Measurements from ENCODE around the gene THAP4. TPM values are rescaled to one million over a fixed set of nuclear protein-coding genes. Genes with fewer than 3 reads are reported as not detected.

THAP4 gene
- total and polyA plus RNA-seq, 2 of the 13 experiments (the other 11 are each of a cell fraction or from before 2014, with no cell fraction given): 59.7 to 75.7 TPM

GRCh38 chr2:241534701-241535375, 102.1 kb downstream of the THAP4 start (continued):
- TF ChIP-seq FOXP1 (IDR thresholded peaks at IDR 0.05): no peak
- no peak for TF ChIP-seq FOXP1 (CRISPR knock-in tag; IDR thresholded peaks at IDR 0.05)
- TF ChIP-seq TARDBP (CRISPR knock-in tag; IDR thresholded peaks at IDR 0.05): peak; percentile 63; the same call in 1 of the 2 replicates
- TF ChIP-seq DNMT1 (CRISPR knock-in tag; IDR thresholded peaks at IDR 0.05): no peak
- no peak for TF ChIP-seq ZNF282 (IDR thresholded peaks at IDR 0.05; ENCODE audit: partially characterized antibody)
- no peak for TF ChIP-seq IRX3 (CRISPR knock-in tag; IDR thresholded peaks at IDR 0.05; ENCODE audit: borderline replicate concordance, low read depth)
- TF ChIP-seq RXRB (CRISPR knock-in tag; IDR thresholded peaks at IDR 0.05; ENCODE audit: borderline replicate concordance): peak; percentile 94
- no peak for TF ChIP-seq PAX8 (CRISPR knock-in tag; IDR thresholded peaks at IDR 0.05; ENCODE audit: borderline replicate concordance)
- no peak for TF ChIP-seq CAMTA2 (CRISPR knock-in tag; IDR thresholded peaks at IDR 0.05; ENCODE audit: borderline replicate concordance)
- no peak for TF ChIP-seq ZBTB10 (CRISPR knock-in tag; IDR thresholded peaks at IDR 0.05; ENCODE audit: borderline replicate concordance)
- 0 out of 2 replicates have a peak, but pooled peaks have one; percentile 51 for TF ChIP-seq ERF (CRISPR knock-in tag; IDR thresholded peaks at IDR 0.05)
- TF ChIP-seq HDAC1 (CRISPR knock-in tag; IDR thresholded peaks at IDR 0.05): peak; percentile 59; the same call in 1 of the 2 replicates
- no peak for TF ChIP-seq ZNF577 (CRISPR knock-in tag; IDR thresholded peaks at IDR 0.05; ENCODE audit: borderline replicate concordance, low read depth)
- TF ChIP-seq ZNF674 (CRISPR knock-in tag; IDR thresholded peaks at IDR 0.05; ENCODE audit: low read depth): no peak
- no peak for TF ChIP-seq MATR3 (CRISPR knock-in tag; IDR thresholded peaks at IDR 0.05)
- no peak for TF ChIP-seq CCDC6 (CRISPR knock-in tag; IDR thresholded peaks at IDR 0.05)
- TF ChIP-seq FOXP4 (CRISPR knock-in tag; IDR thresholded peaks at IDR 0.05): peak; percentile 28; the same call in 1 of the 2 replicates
- no peak for TF ChIP-seq RNF2 (conservative IDR thresholded peaks at IDR 0.05; ENCODE audit: low read depth)
- no peak for TF ChIP-seq ZNF775 (CRISPR knock-in tag; IDR thresholded peaks at IDR 0.05; ENCODE audit: borderline replicate concordance)
- no peak for TF ChIP-seq POLR2AphosphoS5 (IDR thresholded peaks at IDR 0.05; ENCODE audit: low read depth, low read length)
- TF ChIP-seq ZNF776 (CRISPR knock-in tag; IDR thresholded peaks at IDR 0.05): no peak
- TF ChIP-seq MEF2D (CRISPR knock-in tag; IDR thresholded peaks at IDR 0.05): peak; percentile 77; the same call in 1 of the 2 replicates
- TF ChIP-seq CREB3 (CRISPR knock-in tag; IDR thresholded peaks at IDR 0.05): no peak
- TF ChIP-seq KMT2B (CRISPR knock-in tag; IDR thresholded peaks at IDR 0.05): no peak
- no peak for TF ChIP-seq ZBTB2 (CRISPR knock-in tag; IDR thresholded peaks at IDR 0.05; ENCODE audit: low read depth)
